ENCODE measurements around the gene SLC6A12. TPM values are rescaled to one million over a fixed set of nuclear protein-coding genes. Genes with fewer than 3 reads are reported as not detected.

Gene SLC6A12
- polyA plus RNA-seq, 1 of the 3 experiments (the other 2 are of a cell fraction) = 0.02 TPM

- WGBS (ENCODE audit: low lambda C conversion rate) = 73% methylated on average over 6 of the region's 11 CpGs
- Histone ChIP-seq H3K27me3 (ENCODE audit: insufficient read depth) (no peaks in the 10 kb centered on the region), H2AFZ (ENCODE audit: low read depth) (no peak overlapping the region), H3K36me3 (replicated peaks in 1 of 2; ENCODE audit: control insufficient read depth in 1 of 2, insufficient read depth in 2 of 2, low read length in 1 of 2) (no peaks in the 10 kb centered on the region), H4K20me1 (ENCODE audit: insufficient read depth) (no peaks in the 10 kb centered on the region), H3K4me1 (ENCODE audit: control insufficient read depth in 1 of 2, insufficient read depth in 2 of 2, low read depth in 1 of 2, low read length in 1 of 2) (peaks cover 21 to 62% of the 10 kb centered on the region in 2 experiments), H3K4me3 (ENCODE audit: low read depth in 2 of 2, low read length in 1 of 2) (no peak overlapping the region), H3K27ac (ENCODE audit: low read depth in 2 of 2, low read length in 1 of 2) (no peak overlapping the region), H3K79me2 (ENCODE audit: insufficient read depth) (no peaks in the 10 kb centered on the region), H3K9me3 (no peaks in the 10 kb centered on the region), H3F3A (replicated peaks; ENCODE audit: insufficient read depth) (peaks cover 6% of the 10 kb centered on the region), H3K9ac (no peak overlapping the region), H3K9me2 (no peaks in the 10 kb centered on the region), H3K4me2 (no peak overlapping the region)
- POLR2A ChIA-PET = no interaction called here
- CTCF ChIA-PET = interaction anchor here (1.8 to 4.7 kb wide), 2 partner anchors 10 to 41 kb away, joined by 5 to 38 read pairs; no protein-coding TSS in a partner anchor
- DNase-seq = no peak
- TF ChIP-seq MEF2A (IDR thresholded peaks at IDR 0.05; ENCODE audit: borderline replicate concordance, low read depth) (no peak), NFIC (IDR thresholded peaks at IDR 0.05; ENCODE audit: borderline replicate concordance) (no peak), FOXJ3 (CRISPR knock-in tag; IDR thresholded peaks at IDR 0.05) (no peak), SMC3 (IDR thresholded peaks at IDR 0.05; ENCODE audit: low read depth, low read length) (no peak), CHD2 (IDR thresholded peaks at IDR 0.05; ENCODE audit: low read length, partially characterized antibody) (no peak), FOSL2 (IDR thresholded peaks at IDR 0.05; ENCODE audit: borderline replicate concordance, low read depth) (no peak), TAF1 (IDR thresholded peaks at IDR 0.05; ENCODE audit: borderline replicate concordance, low read depth, low read length) (no peak), ELF1 (IDR thresholded peaks at IDR 0.05) (no peak), RCOR1 (IDR thresholded peaks at IDR 0.05; ENCODE audit: low read length) (no peak), CTCF (IDR thresholded peaks at IDR 0.05) (no peak), PBX3 (IDR thresholded peaks at IDR 0.05) (no peak), REST (IDR thresholded peaks at IDR 0.05; ENCODE audit: low read depth, low read length) (no peak), YY1 (IDR thresholded peaks at IDR 0.05; ENCODE audit: low read depth) (no peak), TCF12 (IDR thresholded peaks at IDR 0.05) (no peak), GABPA (IDR thresholded peaks at IDR 0.05; ENCODE audit: low read depth) (no peak), POLR2AphosphoS5 (IDR thresholded peaks at IDR 0.05; ENCODE audit: low read depth, low read length) (no peak)
These were observed 34.6 kb downstream of the SLC6A12 start for GRCh38 chr12:179131-179884.
